Endothelial cell of umbilical vein (primary cell): Measurements from ENCODE around the gene PANX3.

Source experiments
- CTCF ChIP-seq, 2 donors: IDR thresholded peaks; 1 replicate in 1 of 2; 2 replicates in 1 of 2; pipeline ENCODE4 v1.5.1; 2011; ENCODE audit warnings: low read length in 2 of 2, mild to moderate bottlenecking in 2 of 2, moderate library complexity in 2 of 2, control low read depth in 1 of 2, inconsistent platforms in 1 of 2, low read depth in 1 of 2; ENCODE audit not compliant: insufficient read depth in 1 of 2; ENCODE audit errors: extremely low read depth in 1 of 2
- EZH2 ChIP-seq: IDR thresholded peaks from 2 replicates; pipeline ENCODE4 v1.6.1; 2012; ENCODE audit warnings: borderline replicate concordance, low read depth, mild to moderate bottlenecking, moderate library complexity, low read length, inconsistent platforms; ENCODE audit not compliant: severe bottlenecking
- MAX ChIP-seq: IDR thresholded peaks from 2 replicates; pipeline ENCODE4 v1.6.1; 2011; ENCODE audit not compliant: insufficient read depth, insufficient read length
- MYC ChIP-seq: IDR thresholded peaks from one replicate; pipeline ENCODE4 v1.6.1; 2011; ENCODE audit warnings: mild to moderate bottlenecking, low read depth, low read length
- POLR2A ChIP-seq: IDR thresholded peaks from 2 replicates; pipeline ENCODE4 v1.6.1; 2012; ENCODE audit warnings: low read depth, mild to moderate bottlenecking, control low read depth, low read length
- POLR2AphosphoS5 ChIP-seq: IDR thresholded peaks from 2 replicates; pipeline ENCODE4 v1.6.1; 2012; ENCODE audit warnings: low read depth, mild to moderate bottlenecking, control low read depth, low read length, moderate library complexity; ENCODE audit not compliant: insufficient read depth

GRCh38 chr11:124623861-124624525 is 12.8 kb downstream of the PANX3 start:
- TF ChIP-seq CTCF (IDR thresholded peaks at IDR 0.05; ENCODE audit: extremely low read depth in 1 of 2, insufficient read depth in 1 of 2, low read depth in 1 of 2, low read length in 2 of 2): no peak
- TF ChIP-seq POLR2AphosphoS5: no peak
- no peak for TF ChIP-seq POLR2A
- no peak for TF ChIP-seq MAX
- no peak for TF ChIP-seq MYC
- TF ChIP-seq EZH2: no peak
